ENCODE data around the gene YBX2.

DNA sequence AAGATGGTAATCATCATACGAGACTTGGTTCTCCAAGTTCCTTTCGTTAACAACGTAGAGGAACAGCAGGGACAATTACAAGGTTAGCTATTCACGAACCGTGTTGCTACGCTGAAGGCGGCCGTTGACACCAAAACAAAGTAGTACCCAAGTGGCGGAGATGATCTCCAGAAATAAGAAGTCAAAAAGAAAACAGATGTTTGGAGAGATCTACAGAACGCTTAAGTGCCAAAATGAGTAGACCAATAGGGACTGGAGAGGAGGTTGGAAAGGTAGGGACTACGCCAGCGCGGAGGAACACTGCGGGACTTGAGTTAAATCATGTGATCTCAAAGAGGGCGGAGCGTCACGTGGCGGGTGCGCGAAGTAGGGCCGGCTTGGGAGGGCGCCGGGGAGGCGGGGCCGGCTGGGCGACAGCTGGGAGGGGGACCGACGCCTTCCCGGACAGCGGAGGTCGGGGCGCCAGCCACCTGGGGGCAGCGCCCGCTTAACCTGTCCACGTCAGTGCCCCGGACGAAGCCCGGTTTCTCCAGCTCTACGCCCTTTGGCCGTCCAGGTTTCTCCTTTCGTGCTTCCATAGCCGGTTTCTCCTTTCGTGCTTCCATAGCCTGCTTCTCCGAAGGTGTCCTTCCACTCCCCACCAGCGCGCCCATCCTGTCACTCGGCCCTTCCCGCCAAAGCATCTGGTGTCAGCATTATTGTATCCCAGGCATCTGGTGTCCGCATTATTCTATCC, 51.6 kb downstream of the YBX2 start:
- TF ChIP-seq, protein P1, sequence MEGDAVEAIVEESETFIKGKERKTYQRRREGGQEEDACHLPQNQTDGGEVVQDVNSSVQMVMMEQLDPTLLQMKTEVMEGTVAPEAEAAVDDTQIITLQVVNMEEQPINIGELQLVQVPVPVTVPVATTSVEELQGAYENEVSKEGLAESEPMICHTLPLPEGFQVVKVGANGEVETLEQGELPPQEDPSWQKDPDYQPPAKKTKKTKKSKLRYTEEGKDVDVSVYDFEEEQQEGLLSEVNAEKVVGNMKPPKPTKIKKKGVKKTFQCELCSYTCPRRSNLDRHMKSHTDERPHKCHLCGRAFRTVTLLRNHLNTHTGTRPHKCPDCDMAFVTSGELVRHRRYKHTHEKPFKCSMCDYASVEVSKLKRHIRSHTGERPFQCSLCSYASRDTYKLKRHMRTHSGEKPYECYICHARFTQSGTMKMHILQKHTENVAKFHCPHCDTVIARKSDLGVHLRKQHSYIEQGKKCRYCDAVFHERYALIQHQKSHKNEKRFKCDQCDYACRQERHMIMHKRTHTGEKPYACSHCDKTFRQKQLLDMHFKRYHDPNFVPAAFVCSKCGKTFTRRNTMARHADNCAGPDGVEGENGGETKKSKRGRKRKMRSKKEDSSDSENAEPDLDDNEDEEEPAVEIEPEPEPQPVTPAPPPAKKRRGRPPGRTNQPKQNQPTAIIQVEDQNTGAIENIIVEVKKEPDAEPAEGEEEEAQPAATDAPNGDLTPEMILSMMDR (IDR thresholded peaks at IDR 0.05): peak in 1 of 6 experiments; percentile 4
- TF ChIP-seq POLR2A (IDR thresholded peaks at IDR 0.05): peak; percentile 4 to 69

Data from thyroid gland (tissue), 4 donors.